Fibroblast of lung (primary cell): ENCODE results near the gene GPR132. TPM values are rescaled to one million over a fixed set of nuclear protein-coding genes. Genes with fewer than 3 reads are reported as not detected.

Experiments
- DNase-seq, 2 donors: peaks; one replicate each; pipeline versions ENCODE4 v3.0.0 to v3.0.0-alpha.2; 2010; ENCODE audit warnings: low read depth in 2 of 2
- H2AFZ ChIP-seq: 2 replicates; pipeline ENCODE4 v1.5.1; 2012; ENCODE audit warnings: low read length, control low read depth, inconsistent platforms
- H3K27ac ChIP-seq: 2 replicates; pipeline ENCODE4 v1.5.1; 2011; ENCODE audit warnings: low read length, control low read depth; ENCODE audit not compliant: insufficient read depth
- H3K27me3 ChIP-seq: 2 replicates; pipeline ENCODE4 v1.5.1; 2011; ENCODE audit warnings: mild to moderate bottlenecking, low read length; ENCODE audit not compliant: control insufficient read depth, insufficient read depth
- H3K36me3 ChIP-seq: 2 replicates; pipeline ENCODE4 v1.5.1; 2011; ENCODE audit warnings: low read length; ENCODE audit not compliant: control insufficient read depth, insufficient read depth
- H3K4me1 ChIP-seq: 2 replicates; pipeline ENCODE4 v1.5.1; 2011; ENCODE audit warnings: low read length; ENCODE audit not compliant: control insufficient read depth, insufficient read depth; ENCODE audit errors: extremely low read depth
- H3K4me2 ChIP-seq: 2 replicates; pipeline ENCODE4 v1.5.1; 2011; ENCODE audit warnings: low read length, control low read depth; ENCODE audit not compliant: insufficient read depth; ENCODE audit errors: extremely low read depth
- H3K4me3 ChIP-seq, 4 experiments: fragments of 200-600 bp in 1 of 4; sonication (generic) in 1 of 4; replicated peaks in 1 of 4; 2 replicates each; pipeline ENCODE4 v1.5.1; 2011 to 2016; ENCODE audit warnings: low read length in 4 of 4, low read depth in 3 of 4, mild to moderate bottlenecking in 3 of 4, control low read depth in 2 of 4, inconsistent platforms in 1 of 4, mixed read lengths in 1 of 4; ENCODE audit not compliant: insufficient read depth in 1 of 4; ENCODE audit errors: control extremely low read depth in 1 of 4
- H3K79me2 ChIP-seq: 2 replicates; pipeline ENCODE4 v1.5.1; 2012; ENCODE audit warnings: mild to moderate bottlenecking, low read length, inconsistent platforms; ENCODE audit not compliant: control insufficient read depth, insufficient read depth
- H3K9ac ChIP-seq: 2 replicates; pipeline ENCODE4 v1.5.1; 2011; ENCODE audit warnings: mild to moderate bottlenecking, low read length, control low read depth; ENCODE audit not compliant: insufficient read depth
- H3K9me3 ChIP-seq: 2 replicates; pipeline ENCODE4 v1.5.1; 2012; ENCODE audit warnings: low read depth, low read length; ENCODE audit not compliant: control insufficient read depth, insufficient read depth
- H4K20me1 ChIP-seq: 2 replicates; pipeline ENCODE4 v1.5.1; 2011; ENCODE audit warnings: low read length; ENCODE audit not compliant: control insufficient read depth, insufficient read depth; ENCODE audit errors: extremely low read depth
- CTCF ChIP-seq, 2 donors: IDR thresholded peaks in 1 of 2; conservative IDR thresholded peaks in 1 of 2; 1 replicate in 1 of 2; 2 replicates in 1 of 2; pipeline ENCODE4 v1.5.1; 2011 to 2012; ENCODE audit warnings: low read length in 2 of 2, control low read depth in 1 of 2, inconsistent platforms in 1 of 2, low read depth in 1 of 2, mild to moderate bottlenecking in 1 of 2
- EZH2 ChIP-seq: IDR thresholded peaks from 2 replicates; pipeline ENCODE4 v1.5.1; 2012; ENCODE audit warnings: low read length, control low read depth, mild to moderate bottlenecking; ENCODE audit errors: missing control alignments
- polyA plus RNA-seq, 2 donors: library from polyadenylated mRNA; depleted of rRNA in 1 of 2; stranded (reverse) in 1 of 2; unstranded in 1 of 2; fragments of >200 nt; gene quantifications; 2 replicates each; pipeline ENCODE4 v1.2.1, GENCODE V29; 2011 to 2012; ENCODE audit warnings: missing spikeins in 1 of 2
- total RNA-seq: library from RNA; depleted of rRNA; stranded (reverse); fragments of >200 nt; gene quantifications from 2 replicates; pipeline ENCODE4 v1.2.1, GENCODE V29; 2014

Gene GPR132
- total and polyA plus RNA-seq, 2 donors (not counting 1 experiment from before 2014, with no cell fraction given) = 0.17 TPM; not detected in 1

- DNase-seq = peak; percentile 43 to 54
- Histone ChIP-seq H3K4me3 (peak overlapping the region; percentile 43 to 94 (median 76)), H4K20me1 (no peaks in the 10 kb centered on the region), H3K27me3 (no peaks in the 10 kb centered on the region), H3K27ac (peak overlapping the region; percentile 41), H2AFZ (peak overlapping the region; percentile 32), H3K9ac (peak overlapping the region; percentile 74), H3K4me1 (peaks cover 14% of the 10 kb centered on the region), H3K9me3 (no peaks in the 10 kb centered on the region), H3K36me3 (peaks cover 3% of the 10 kb centered on the region), H3K79me2 (peaks cover 43% of the 10 kb centered on the region), H3K4me2 (peak overlapping the region; percentile 65)
- no peak for TF ChIP-seq CTCF (conservative IDR thresholded peaks at IDR 0.05 in 1 of 2, IDR thresholded peaks at IDR 0.05 in 1 of 2; ENCODE audit: low read depth in 1 of 2, low read length in 2 of 2)
- no peak for TF ChIP-seq EZH2
Observed at GRCh38 chr14:105021656-105022275, 43.5 kb downstream of the GPR132 start.

- H2AFZ ChIP-seq = peak within 1 kb of the TSS; percentile 65
- H3K27me3 ChIP-seq = no peaks in the 10 kb centered on the region
Observed at GRCh38 chr14:105020815-105021655, 44.2 kb downstream of the GPR132 start, which contains the start of gene CDCA4. TSS of gene CDCA4 (minus strand) at chr14:105021083. CDS start at chr14:105011929, 9,154 bp downstream.

More at GRCh38 chr14:105020815-105021655, 44.2 kb downstream of the GPR132 start, which contains the start of gene CDCA4:
- Histone ChIP-seq H4K20me1 (no peaks in the 10 kb centered on the region), H3K4me3 (peak within 1 kb of the TSS; percentile 84 to 94 (median 86)), H3K79me2 (peaks cover 51% of the 10 kb centered on the region), H3K4me2 (peak within 1 kb of the TSS; percentile 86), H3K9ac (peak within 1 kb of the TSS; percentile 79), H3K4me1 (peaks cover 14% of the 10 kb centered on the region), H3K36me3 (peaks cover 3% of the 10 kb centered on the region), H3K27ac (peak within 1 kb of the TSS; percentile 78), H3K9me3 (no peaks in the 10 kb centered on the region)
- TF ChIP-seq EZH2 (no peak), CTCF (conservative IDR thresholded peaks at IDR 0.05 in 1 of 2, IDR thresholded peaks at IDR 0.05 in 1 of 2; ENCODE audit: low read depth in 1 of 2, low read length in 2 of 2) (no peak)
- DNase-seq = peak; percentile 90 to 95
